GM21825 (cell line): ENCODE data around the gene CD248.
"Not testable (repeated sequence)": the region's sequence is repeated elsewhere in the genome, so short reads cannot be mapped to it uniquely, and the experiment has no call there.

Source experiments
- ATAC-seq: cut with Tn5 transposase; IDR thresholded peaks from one replicate; pipeline ENCODE4 v1.9.1; 2021; ENCODE audit warnings: mild to moderate bottlenecking, moderate library complexity; ENCODE audit not compliant: unreplicated experiment

The CD248 gene

GRCh38 chr11:66314186-66314501 is 2.7 kb downstream of the CD248 start:
- ATAC-seq, result no peak

GRCh38 chr11:66313321-66314185 is 3.3 kb downstream of the CD248 start:
- no peak for ATAC-seq

- ATAC-seq, result peak; percentile 61
Measured at GRCh38 chr11:66312549-66313320, 4.1 kb downstream of the CD248 start.

- peak; percentile 61 for ATAC-seq
Measured at GRCh38 chr11:66311965-66312548, 4.8 kb downstream of the CD248 start.

GRCh38 chr11:66311470-66311964 is 5.3 kb downstream of the CD248 start:
- ATAC-seq, result no peak

- ATAC-seq, result not testable (repeated sequence)
Measured at GRCh38 chr11:66310803-66311440, 5.9 kb downstream of the CD248 start.

- no peak for ATAC-seq
Measured at GRCh38 chr11:66310324-66310723, 6.5 kb downstream of the CD248 start.

GRCh38 chr11:66309475-66309874 is 7.4 kb downstream of the CD248 start:
- no peak for ATAC-seq

- no peak for ATAC-seq
Measured at GRCh38 chr11:66302656-66303055, 14.2 kb downstream of the CD248 start.

GRCh38 chr11:66299186-66299585 is 17.7 kb downstream of the CD248 start:
- no peak for ATAC-seq

- no peak for ATAC-seq
Measured at GRCh38 chr11:66297610-66298009, 19.2 kb downstream of the CD248 start.

- no peak for ATAC-seq
Measured at GRCh38 chr11:66294626-66295620, 21.9 kb downstream of the CD248 start.

- no peak for ATAC-seq
Measured at GRCh38 chr11:66293777-66294625, 22.8 kb downstream of the CD248 start.

- no peak for ATAC-seq
Measured at GRCh38 chr11:66293352-66293751, 23.5 kb downstream of the CD248 start.

- no peak for ATAC-seq
Measured at GRCh38 chr11:66292543-66293332, 24.1 kb downstream of the CD248 start.

- no peak for ATAC-seq
Measured at GRCh38 chr11:66291706-66292542, 24.9 kb downstream of the CD248 start, which contains the start of gene TMEM151A. TSS of gene TMEM151A (plus strand) at chr11:66291894. CDS start at chr11:66292014, 120 bp downstream.

GRCh38 chr11:66291303-66291705 is 25.5 kb downstream of the CD248 start:
- no peak for ATAC-seq
